ENCODE measurements around the gene ADAMTS16.

ADAMTS16 gene

GRCh38 chr5:5318426-5319190 is 178.5 kb downstream of the ADAMTS16 start:
- peak in 1 of 14 donors; percentile 74 for DNase-seq

GRCh38 chr5:5320062-5320805 is 180.1 kb downstream of the ADAMTS16 start:
- DNase-seq = no peak

- DNase-seq = no peak
Observed at GRCh38 chr5:5321137-5321536, 181.0 kb downstream of the ADAMTS16 start.

- no peak for DNase-seq
Observed at GRCh38 chr5:5323551-5323950, 183.4 kb downstream of the ADAMTS16 start.

- no peak for DNase-seq
Observed at GRCh38 chr5:5326115-5326758, 186.1 kb downstream of the ADAMTS16 start.

GRCh38 chr5:5327126-5327525 is 187.0 kb downstream of the ADAMTS16 start:
- DNase-seq = no peak

- no peak for DNase-seq
Observed at GRCh38 chr5:5330728-5331452, 190.8 kb downstream of the ADAMTS16 start.

GRCh38 chr5:5331848-5332247 is 191.7 kb downstream of the ADAMTS16 start:
- DNase-seq = peak in 3 of 14 donors; percentile 17 to 23 (median 21)

GRCh38 chr5:5332287-5332686 is 192.2 kb downstream of the ADAMTS16 start:
- DNase-seq = no peak

GRCh38 chr5:5335107-5335506 is 195.0 kb downstream of the ADAMTS16 start:
- no peak for DNase-seq

- DNase-seq = no peak
Observed at GRCh38 chr5:5335700-5336264, 195.7 kb downstream of the ADAMTS16 start.

GRCh38 chr5:5339257-5339656 is 199.1 kb downstream of the ADAMTS16 start:
- no peak for DNase-seq

GRCh38 chr5:5340206-5340729 is 200.1 kb downstream of the ADAMTS16 start:
- peak in 1 of 14 donors; percentile 52 for DNase-seq

GRCh38 chr5:5341531-5342292 is 201.6 kb downstream of the ADAMTS16 start:
- DNase-seq = no peak

GRCh38 chr5:5342784-5343183 is 202.7 kb downstream of the ADAMTS16 start:
- DNase-seq = no peak

- DNase-seq = no peak
Observed at GRCh38 chr5:5343568-5343967, 203.4 kb downstream of the ADAMTS16 start.

- DNase-seq = no peak
Observed at GRCh38 chr5:5344051-5344571, 204.0 kb downstream of the ADAMTS16 start.

GRCh38 chr5:5344606-5345005 is 204.5 kb downstream of the ADAMTS16 start:
- no peak for DNase-seq

- no peak for DNase-seq
Observed at GRCh38 chr5:5347442-5347841, 207.3 kb downstream of the ADAMTS16 start.

- peak in 2 of 14 donors; percentile 12 to 91 for DNase-seq
Observed at GRCh38 chr5:5348135-5348534, 208.0 kb downstream of the ADAMTS16 start.

GRCh38 chr5:5348576-5348975 is 208.4 kb downstream of the ADAMTS16 start:
- peak in 1 of 14 donors; percentile 89 for DNase-seq

Measured in C1 segment of cervical spinal cord (tissue), 14 donors.